Measurements from ENCODE around the gene HCFC1R1.
"Not testable (repeated sequence)": the region's sequence is repeated elsewhere in the genome, so short reads cannot be mapped to it uniquely, and the experiment has no call there.

Gene HCFC1R1

GRCh38 chr16:3057181-3058138, 33.7 kb upstream of the HCFC1R1 start:
- DNase-seq (ENCODE audit: low spot score), result no peak

GRCh38 chr16:3056336-3057180, 32.8 kb upstream of the HCFC1R1 start:
- DNase-seq (ENCODE audit: low spot score), result no peak

- not testable (repeated sequence) for DNase-seq (ENCODE audit: low spot score)
Measured at GRCh38 chr16:3055734-3056115, 32.0 kb upstream of the HCFC1R1 start.

GRCh38 chr16:3054965-3055733, 31.4 kb upstream of the HCFC1R1 start:
- DNase-seq (ENCODE audit: low spot score), result no peak

GRCh38 chr16:3053330-3053710, 29.6 kb upstream of the HCFC1R1 start:
- not testable (repeated sequence) for DNase-seq (ENCODE audit: low spot score)

GRCh38 chr16:3052571-3053329, 29.0 kb upstream of the HCFC1R1 start:
- DNase-seq (ENCODE audit: low spot score), result not testable (repeated sequence)

- DNase-seq (ENCODE audit: low spot score), result no peak
Measured at GRCh38 chr16:3051494-3051893, 27.8 kb upstream of the HCFC1R1 start.

GRCh38 chr16:3051009-3051408, 27.3 kb upstream of the HCFC1R1 start:
- DNase-seq (ENCODE audit: low spot score), result no peak

GRCh38 chr16:3050487-3050886, 26.7 kb upstream of the HCFC1R1 start:
- DNase-seq (ENCODE audit: low spot score), result no peak

- no peak for DNase-seq (ENCODE audit: low spot score)
Measured at GRCh38 chr16:3049921-3050481, 26.3 kb upstream of the HCFC1R1 start.

- no peak for DNase-seq (ENCODE audit: low spot score)
Measured at GRCh38 chr16:3047387-3047720, 23.6 kb upstream of the HCFC1R1 start.

GRCh38 chr16:3046641-3047386, 23.1 kb upstream of the HCFC1R1 start:
- DNase-seq (ENCODE audit: low spot score), result no peak

GRCh38 chr16:3045758-3046640, 22.3 kb upstream of the HCFC1R1 start, which contains the start of gene MMP25:
Gene MMP25, plus strand, starts transcription at chr16:3046561. Its CDS starts 357 bp downstream, at chr16:3046918.
- peak; percentile 74 for DNase-seq (ENCODE audit: low spot score)

- no peak for DNase-seq (ENCODE audit: low spot score)
Measured at GRCh38 chr16:3044708-3045107, 21.0 kb upstream of the HCFC1R1 start.

GRCh38 chr16:3042376-3042775, 18.6 kb upstream of the HCFC1R1 start:
- no peak for DNase-seq (ENCODE audit: low spot score)

GRCh38 chr16:3038896-3039295, 15.2 kb upstream of the HCFC1R1 start:
- DNase-seq (ENCODE audit: low spot score), result no peak

- DNase-seq (ENCODE audit: low spot score), result no peak
Measured at GRCh38 chr16:3038256-3038655, 14.5 kb upstream of the HCFC1R1 start.

- DNase-seq (ENCODE audit: low spot score), result no peak
Measured at GRCh38 chr16:3036726-3037315, 13.1 kb upstream of the HCFC1R1 start, which contains the start of gene BICDL2. Gene BICDL2, minus strand, starts transcription at chr16:3036944. Its CDS starts 1,448 bp downstream, at chr16:3035496.

Data from germinal center (tissue), 1 donor.